NCI-H2196 treated with DMSO at 0.1 percent for 48 hours (cell line): ENCODE data around the gene FAM53B.

Experiments used
- DNase-seq: peaks from one replicate; lab custom pipeline; 2025; ENCODE audit not compliant: unreplicated experiment; lab: John Stamatoyannopoulos, UW

The FAM53B gene

GRCh38 chr10:124648738-124649137 is 95.4 kb downstream of the FAM53B start:
- peak; percentile 37 for DNase-seq

- no peak for DNase-seq
Measured at GRCh38 chr10:124648131-124648475, 96.1 kb downstream of the FAM53B start.

- DNase-seq: no peak
Measured at GRCh38 chr10:124647421-124648130, 96.6 kb downstream of the FAM53B start.

GRCh38 chr10:124646483-124647352 is 97.5 kb downstream of the FAM53B start:
- no peak for DNase-seq

GRCh38 chr10:124645467-124646095 is 98.6 kb downstream of the FAM53B start:
- no peak for DNase-seq

GRCh38 chr10:124644771-124645415 is 99.3 kb downstream of the FAM53B start:
- DNase-seq: no peak

GRCh38 chr10:124644236-124644635 is 99.9 kb downstream of the FAM53B start:
- DNase-seq: no peak

GRCh38 chr10:124643330-124644009 is 100.7 kb downstream of the FAM53B start:
- no peak for DNase-seq

GRCh38 chr10:124642088-124642710 is 102.0 kb downstream of the FAM53B start:
- DNase-seq: no peak

GRCh38 chr10:124641282-124642087 is 102.7 kb downstream of the FAM53B start:
- DNase-seq: no peak

GRCh38 chr10:124640538-124641231 is 103.5 kb downstream of the FAM53B start:
- no peak for DNase-seq

GRCh38 chr10:124640056-124640455 is 104.1 kb downstream of the FAM53B start:
- DNase-seq: no peak

- DNase-seq: no peak
Measured at GRCh38 chr10:124639646-124640045, 104.5 kb downstream of the FAM53B start.

- no peak for DNase-seq
Measured at GRCh38 chr10:124639206-124639605, 105.0 kb downstream of the FAM53B start.

GRCh38 chr10:124637746-124638145 is 106.4 kb downstream of the FAM53B start:
- DNase-seq: no peak

GRCh38 chr10:124637091-124637700 is 107.0 kb downstream of the FAM53B start:
- no peak for DNase-seq

- no peak for DNase-seq
Measured at GRCh38 chr10:124636271-124636995, 107.7 kb downstream of the FAM53B start.

- no peak for DNase-seq
Measured at GRCh38 chr10:124632566-124632965, 111.6 kb downstream of the FAM53B start.
